Stimulated activated naive CD4-positive, alpha-beta T cell (primary cell): Measurements from ENCODE around the gene OR8D2.
"Not testable (repeated sequence)": the region's sequence is repeated elsewhere in the genome, so short reads cannot be mapped to it uniquely, and the experiment has no call there.

Experiments
- DNase-seq, 6 experiments: peaks; one replicate each; lab custom pipeline; 2025; lab: John Stamatoyannopoulos, UW

OR8D2 gene

GRCh38 chr11:124285610-124286344, 34.2 kb downstream of the OR8D2 start:
- DNase-seq = no peak

DNA sequence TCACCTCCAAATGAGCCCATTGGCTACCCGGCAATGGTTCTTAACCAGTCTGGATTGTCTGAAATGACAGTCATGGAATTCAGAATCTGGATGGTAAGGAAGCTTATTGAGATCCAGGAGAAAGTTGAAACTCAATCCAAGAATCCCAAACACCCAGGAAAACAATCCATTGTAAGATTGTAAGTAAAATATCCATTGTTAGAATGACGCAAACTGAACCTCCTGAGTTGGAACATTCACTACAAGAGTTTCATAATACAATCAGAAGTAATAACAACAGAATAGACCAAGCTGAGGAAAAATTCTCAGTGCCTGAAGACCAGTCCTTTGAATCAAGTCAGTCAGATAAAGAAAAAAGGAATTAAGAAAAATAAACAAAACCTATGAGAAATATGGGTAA, 41.7 kb downstream of the OR8D2 start:
- DNase-seq = no peak

GRCh38 chr11:124277804-124278203, 42.2 kb downstream of the OR8D2 start:
- DNase-seq = no peak

GRCh38 chr11:124277207-124277606, 42.8 kb downstream of the OR8D2 start:
- no peak for DNase-seq

DNA sequence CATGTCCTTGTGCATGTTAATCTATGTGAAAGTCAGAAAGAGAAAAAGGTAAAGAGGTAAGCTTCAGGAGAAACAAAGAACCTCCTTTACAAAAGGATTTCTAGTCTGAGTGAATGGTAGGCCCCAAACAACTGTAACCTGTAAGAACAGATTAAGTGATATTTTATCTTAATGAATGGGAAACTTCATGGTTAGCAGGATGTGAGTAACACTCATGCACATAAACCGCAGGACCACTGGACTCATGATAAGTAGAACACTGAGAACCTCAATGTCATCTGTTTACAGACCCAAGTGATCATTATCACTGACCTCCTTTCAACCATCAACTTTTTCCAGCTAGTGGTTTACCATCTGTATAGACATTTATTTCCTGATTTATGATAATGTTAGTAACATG, 43.9 kb downstream of the OR8D2 start:
- DNase-seq = no peak

GRCh38 chr11:124274000-124274399, 46.0 kb downstream of the OR8D2 start:
- no peak for DNase-seq

- not testable (repeated sequence) for DNase-seq
Observed at GRCh38 chr11:124270886-124271285, 49.1 kb downstream of the OR8D2 start.
